K562 (cell line): ENCODE data around the gene SLC17A1. TPM values are rescaled to one million over a fixed set of nuclear protein-coding genes. Genes with fewer than 3 reads are reported as not detected.

Source experiments
- ATAC-seq: fragments of 200-7000 bp; cut with Tn5 transposase; 3 replicates; pipeline ENCODE4 v1.9.1; 2020; ENCODE audit warnings: moderate library complexity
- BruUV-seq: library from RNA; stranded (reverse); fragments of 400-500 nt; replicated peaks from 2 replicates; lab custom pipeline; 2021; lab: Mats Ljungman, UMichigan
- CTCF ChIA-PET: fragments of 300-600 bp; formaldehyde crosslinking; extraction: SDS; loops from one replicate; lab custom pipeline; 2021; ENCODE audit warnings: low intra/inter-chr PET ratio; lab: Yijun Ruan, JAX
- POLR2A ChIA-PET: fragments of 300-600, 350-650 bp; sonication (Branson Sonifier 250); formaldehyde crosslinking; extraction: SDS; loops from one replicate; lab custom pipeline; 2021; ENCODE audit warnings: antibody characterized with exemption, inconsistent platforms; lab: Yijun Ruan, JAX
- DNase-seq, 4 experiments: peaks; one replicate each; pipeline versions ENCODE4 v3.0.0 to v3.0.0-alpha.2; 2011 to 2018; ENCODE audit warnings: low spot score in 3 of 4, mixed read lengths in 3 of 4; ENCODE audit errors: extremely low read depth in 1 of 4
- FAIRE-seq: peaks from 2 replicates; lab custom pipeline; 2011; peaks lifted over from hg19 to GRCh38; lab: Jason Lieb, UNC
- H2AFZ ChIP-seq: 2 replicates; pipeline ENCODE4 v1.6.0; 2011; ENCODE audit warnings: low read depth, low read length, control low read depth, inconsistent platforms
- H3K27ac ChIP-seq: fragments of 200-600 bp; 3 replicates; pipeline ENCODE4 v1.8.0; 2011; ENCODE audit warnings: low read depth, mild to moderate bottlenecking, control low read depth, inconsistent platforms, low read length, moderate library complexity, mixed read lengths; ENCODE audit errors: extremely low read depth
- H3K27me3 ChIP-seq, 2 experiments: fragments of 300-600 bp in 1 of 2; 2 replicates in 1 of 2; 3 replicates in 1 of 2; pipeline versions ENCODE4 v1.6.0 to v1.8.0; 2011; ENCODE audit warnings: inconsistent platforms in 2 of 2, low read length in 2 of 2, mild to moderate bottlenecking in 1 of 2, mixed read lengths in 1 of 2, moderate library complexity in 1 of 2; ENCODE audit not compliant: control insufficient read depth in 2 of 2, insufficient read depth in 2 of 2
- H3K36me3 ChIP-seq: fragments of 300-600 bp; 3 replicates; pipeline ENCODE4 v1.8.0; 2011; ENCODE audit warnings: mild to moderate bottlenecking, low read length, inconsistent platforms; ENCODE audit not compliant: control insufficient read depth, insufficient read depth
- H3K4me1 ChIP-seq, 2 experiments: fragments of 200-600 bp in 1 of 2; replicated peaks in 1 of 2; 2 replicates in 1 of 2; 3 replicates in 1 of 2; pipeline versions ENCODE4 v1.5.1 to v1.8.0; 2011; ENCODE audit warnings: inconsistent platforms in 2 of 2, low read length in 2 of 2, mild to moderate bottlenecking in 1 of 2, mixed read lengths in 1 of 2, moderate library complexity in 1 of 2; ENCODE audit not compliant: control insufficient read depth in 2 of 2, insufficient read depth in 2 of 2
- H3K4me2 ChIP-seq: 2 replicates; pipeline ENCODE4 v1.6.1; 2011; ENCODE audit warnings: low read length, control low read depth, inconsistent platforms, mixed read lengths; ENCODE audit not compliant: insufficient read depth
- H3K4me3 ChIP-seq: fragments of 200-600 bp; sonication (generic), shearing (Covaris generic); 2 replicates; pipeline ENCODE4 v1.5.1; 2016; ENCODE audit warnings: control low read depth, inconsistent platforms
- H3K79me2 ChIP-seq: fragments of 200-600 bp; 3 replicates; pipeline ENCODE4 v1.8.0; 2011; ENCODE audit warnings: low read length, inconsistent platforms; ENCODE audit not compliant: control insufficient read depth, insufficient read depth
- H3K9ac ChIP-seq, 2 experiments: 2 replicates each; pipeline versions ENCODE4 v1.6.0 to v1.6.1; 2011; ENCODE audit warnings: low read depth in 2 of 2, low read length in 2 of 2, control low read depth in 1 of 2, inconsistent platforms in 1 of 2, mild to moderate bottlenecking in 1 of 2, mixed read lengths in 1 of 2; ENCODE audit not compliant: insufficient read depth in 1 of 2
- H3K9me1 ChIP-seq: one replicate; pipeline ENCODE4 v1.6.0; 2011; ENCODE audit warnings: inconsistent platforms, mild to moderate bottlenecking, low read length, moderate library complexity; ENCODE audit not compliant: control insufficient read depth, insufficient read depth
- H3K9me3 ChIP-seq: replicated peaks from 2 replicates; pipeline ENCODE4 v1.5.1; 2011; ENCODE audit warnings: low read depth, low read length, inconsistent platforms; ENCODE audit not compliant: control insufficient read depth, insufficient read depth
- H4K20me1 ChIP-seq: replicated peaks from 2 replicates; pipeline ENCODE4 v1.6.1; 2011; ENCODE audit warnings: low read length, inconsistent platforms, mixed read lengths; ENCODE audit not compliant: control insufficient read depth, insufficient read depth
- ATF2 ChIP-seq: sonication (generic); formaldehyde crosslinking; IDR thresholded peaks from 2 replicates; pipeline ENCODE4 v1.8.1; 2022; ENCODE audit warnings: missing genetic modification reagents
- CBX2 ChIP-seq: fragments of 200-600 bp; sonication (generic); IDR thresholded peaks from one replicate; pipeline ENCODE4 v1.6.1; 2012; ENCODE audit warnings: mild to moderate bottlenecking, low read length, inconsistent platforms; ENCODE audit not compliant: insufficient read depth, poor library complexity, severe bottlenecking
- CC2D1A ChIP-seq: fragments of 450-650 bp; IDR thresholded peaks from 2 replicates; pipeline ENCODE4 v1.6.1; 2017; ENCODE audit warnings: mild to moderate bottlenecking
- HLTF ChIP-seq: fragments of 450-650 bp; IDR thresholded peaks from 2 replicates; pipeline ENCODE4 v1.6.1; 2016
- MNT ChIP-seq, 2 experiments: fragments of 450-650 bp; conservative IDR thresholded peaks; 2 replicates each; pipeline ENCODE4 v1.6.1; 2017; ENCODE audit warnings: mild to moderate bottlenecking in 2 of 2, moderate library complexity in 2 of 2
- NBN ChIP-seq: fragments of 450-650 bp; IDR thresholded peaks from 2 replicates; pipeline ENCODE4 v1.6.1; 2016; ENCODE audit warnings: low read depth, mild to moderate bottlenecking
- PML ChIP-seq: IDR thresholded peaks from 2 replicates; pipeline ENCODE4 v1.6.1; 2012; ENCODE audit warnings: low read length, inconsistent platforms
- POLR2A ChIP-seq: fragments of 450-650 bp; conservative IDR thresholded peaks from 2 replicates; pipeline ENCODE4 v1.6.1; 2016
- SIRT6 ChIP-seq: IDR thresholded peaks from one replicate; pipeline ENCODE4 v1.6.1; 2012; ENCODE audit warnings: low read depth, mild to moderate bottlenecking, control low read depth, inconsistent platforms, low read length, moderate library complexity
- TEAD2 ChIP-seq: fragments of 450-650 bp; IDR thresholded peaks from 2 replicates; pipeline ENCODE4 v1.6.1; 2016; ENCODE audit warnings: missing genetic modification characterization, control low read depth, missing compliant biosample characterization
- ZBTB11 ChIP-seq, 3 experiments: fragments of 200-800 bp in 1 of 3; fragments of 250-450 bp in 1 of 3; fragments of 450-650 bp in 1 of 3; sonication (Bioruptor Pico) in 1 of 3; sonication (Bioruptor generic) in 1 of 3; formaldehyde crosslinking in 1 of 3; IDR thresholded peaks; 2 replicates each; pipeline versions ENCODE4 v1.6.1 to v1.8.0; 2016 to 2022; ENCODE audit warnings: mild to moderate bottlenecking in 2 of 3, missing genetic modification characterization in 2 of 3, missing compliant biosample characterization in 1 of 3, moderate library complexity in 1 of 3
- ZBTB5 ChIP-seq: fragments of 450-650 bp; IDR thresholded peaks from 2 replicates; pipeline ENCODE4 v1.6.1; 2017; ENCODE audit warnings: antibody characterized with exemption
- ZNF384 ChIP-seq: IDR thresholded peaks from 2 replicates; pipeline ENCODE4 v1.6.1; 2012; ENCODE audit warnings: low read depth, low read length, improper control_type of control experiment
- ZNF511 ChIP-seq: sonication (generic); formaldehyde crosslinking; IDR thresholded peaks from 2 replicates; pipeline ENCODE4 v1.8.0; 2022; ENCODE audit warnings: mild to moderate bottlenecking, missing genetic modification reagents
- WGBS: fragments of 100-300 bp; shearing (Covaris generic); methylation state at CpG from one replicate; pipeline ENCODE4 v1.1.6; 2016; ENCODE audit warnings: low coverage, mixed read lengths; ENCODE audit not compliant: insufficient coverage; ENCODE audit errors: missing lambda C conversion rate; 5-methylcytosine and 5-hydroxymethylcytosine counted together
- in situ Hi-C: fragments of 300-500 bp; cut with MboI; formaldehyde crosslinking; loops from 4 replicates; pipeline ENCODE4 v1.15.0; 2018; ENCODE audit warnings: inconsistent platforms, mixed read lengths
- intact Hi-C: fragments of 100-400 bp; cut with micrococcal nuclease; formaldehyde crosslinking; loops from 2 replicates; pipeline ENCODE4 v1.14.2; 2022
- polyA plus RNA-seq, 8 experiments: library from polyadenylated mRNA; depleted of rRNA in 4 of 8; stranded (reverse) in 5 of 8; unstranded in 3 of 8; fragments of >200 nt; fragmentation: Nextera tagmentation in 2 of 8; fragmentation: Illumina TruSeq in 1 of 8; extraction: Ambion mirVana in 2 of 8; extraction: Trizol in 1 of 8; gene quantifications; 2 replicates each; pipeline versions ENCODE4 v1.2.1 to v1.2.3, GENCODE V29; 2011 to 2014; ENCODE audit warnings: inconsistent platforms in 1 of 8, missing spikeins in 1 of 8
- total RNA-seq, 7 experiments: library from RNA; depleted of rRNA in 6 of 7; stranded (reverse); fragments of >200 nt in 6 of 7; fragmentation: Illumina TruSeq in 2 of 7; extraction: Trizol in 2 of 7; gene quantifications; 2 replicates each; pipeline versions ENCODE4 v1.2.1 to v1.2.3, GENCODE V29; 2011 to 2021; ENCODE audit warnings: low replicate concordance in 1 of 7

SLC17A1 gene
- total and polyA plus RNA-seq, 9 of the 15 experiments (the other 6 are each of a cell fraction or from before 2014, with no cell fraction given) = not detected

- ATAC-seq = no peak
- BruUV-seq = no TSS peak
- Histone ChIP-seq H3K4me2 (no peak overlapping the region), H3K27ac (no peak overlapping the region), H3K79me2 (no peaks in the 10 kb centered on the region), H3K36me3 (no peaks in the 10 kb centered on the region), H3K4me3 (no peak overlapping the region), H2AFZ (no peak overlapping the region), H3K9me3 (no peaks in the 10 kb centered on the region), H3K9me1 (no peaks in the 10 kb centered on the region), H3K9ac (no peak overlapping the region), H3K4me1 (no peaks in the 10 kb centered on the region), H3K27me3 (no peaks in the 10 kb centered on the region; a peak in 1 of 5 replicates), H4K20me1 (no peaks in the 10 kb centered on the region)
- ChIA-PET POLR2A (interaction anchor here (1.6 kb wide), 1 partner anchor 237 kb away, joined by 6 read pairs; no protein-coding TSS in a partner anchor), CTCF (no interaction called here)
- in situ Hi-C loops = no loop called here
- intact Hi-C loops = no loop called here
- WGBS = 0% methylated on average over 1 of the region's 1 CpG
- FAIRE-seq = no peak
- no peak for DNase-seq
- no peak for TF ChIP-seq PML
- TF ChIP-seq TEAD2 (tag) = no peak
- TF ChIP-seq CBX2 = no peak
- TF ChIP-seq SIRT6 = no peak
- TF ChIP-seq HLTF = no peak
- no peak for TF ChIP-seq NBN
- no peak for TF ChIP-seq ZBTB11 (CRISPR knock-in tag; IDR thresholded peaks at IDR 0.05)
- no peak for TF ChIP-seq POLR2A
- TF ChIP-seq ZNF384 = no peak
- TF ChIP-seq ZNF511 (CRISPR knock-in tag) = no peak
- no peak for TF ChIP-seq MNT (conservative IDR thresholded peaks at IDR 0.05)
- peak; percentile 66; the same call in 1 of the 2 replicates for TF ChIP-seq ZBTB5
- TF ChIP-seq CC2D1A = peak; percentile 43; the same call in 1 of the 2 replicates
- TF ChIP-seq ATF2 (CRISPR knock-in tag) = no peak
Measured at GRCh38 chr6:25793970-25794369, 37.9 kb downstream of the SLC17A1 start.
